Measurements from ENCODE around the gene GNAI1.

GRCh38 chr7:80272560-80273239 is 138.1 kb downstream of the GNAI1 start:
- no peak for TF ChIP-seq POLR2AphosphoS5 (IDR thresholded peaks at IDR 0.05; ENCODE audit: borderline replicate concordance, low read depth, low read length)
- TF ChIP-seq EZH2 (IDR thresholded peaks at IDR 0.05), result no peak
- TF ChIP-seq FOXP2 (optimal IDR thresholded peaks at IDR 0.05; ENCODE audit: control extremely low read depth, extremely low read length, insufficient read depth), result no peak
